Inflammatory macrophage treated with lipopolysaccharide for 4 hours (primary cell): ENCODE measurements around the gene INCENP.
"Not testable (repeated sequence)": the region's sequence is repeated elsewhere in the genome, so short reads cannot be mapped to it uniquely, and the experiment has no call there.

ENCODE experiments used
- DNase-seq: peaks from one replicate; pipeline ENCODE4 v3.0.0-alpha.2; 2020

Gene INCENP

GRCh38 chr11:62181097-62181496, 57.3 kb downstream of the INCENP start:
- no peak for DNase-seq

- no peak for DNase-seq
Measured at GRCh38 chr11:62182147-62182891, 58.5 kb downstream of the INCENP start.

GRCh38 chr11:62186195-62186594, 62.4 kb downstream of the INCENP start:
- no peak for DNase-seq

GRCh38 chr11:62190011-62190410, 66.2 kb downstream of the INCENP start, which contains the start of gene SCGB1D1:
Gene SCGB1D1 (plus strand): TSS chr11:62190216. CDS start chr11:62190285, 69 bp downstream.
- DNase-seq = no peak

- no peak for DNase-seq
Measured at GRCh38 chr11:62193952-62194351, 70.1 kb downstream of the INCENP start.

GRCh38 chr11:62195010-62195409, 71.2 kb downstream of the INCENP start:
- not testable (repeated sequence) for DNase-seq

GRCh38 chr11:62195945-62196344, 72.1 kb downstream of the INCENP start:
- no peak for DNase-seq

GRCh38 chr11:62197400-62197799, 73.6 kb downstream of the INCENP start:
- not testable (repeated sequence) for DNase-seq

- no peak for DNase-seq
Measured at GRCh38 chr11:62201376-62201775, 77.6 kb downstream of the INCENP start.
